NT2/D1 (cell line): Measurements from ENCODE around the gene GYS1.

Experiments
- DNase-seq: peaks from one replicate; pipeline ENCODE4 v3.0.0-alpha.2; 2011; ENCODE audit warnings: low read depth, low spot score
- H3K27me3 ChIP-seq: 2 replicates; pipeline ENCODE4 v1.6.0; 2011; ENCODE audit warnings: mild to moderate bottlenecking; ENCODE audit not compliant: insufficient read length, insufficient read depth
- H3K36me3 ChIP-seq: 2 replicates; pipeline ENCODE4 v1.6.1; 2011; ENCODE audit warnings: mild to moderate bottlenecking, low read length, mixed read lengths; ENCODE audit not compliant: insufficient read depth, insufficient read length
- H3K4me1 ChIP-seq: 2 replicates; pipeline ENCODE4 v1.5.1; 2011; ENCODE audit not compliant: insufficient read depth, insufficient read length
- H3K4me3 ChIP-seq: 2 replicates; pipeline ENCODE4 v1.5.1; 2011; ENCODE audit warnings: low read depth; ENCODE audit not compliant: insufficient read length
- H3K9ac ChIP-seq: 2 replicates; pipeline ENCODE4 v1.6.0; 2011; ENCODE audit warnings: low read depth; ENCODE audit not compliant: insufficient read length
- H3K9me3 ChIP-seq: 2 replicates; pipeline ENCODE4 v1.5.1; 2011; ENCODE audit warnings: mild to moderate bottlenecking, low read length; ENCODE audit not compliant: insufficient read depth
- SUZ12 ChIP-seq: IDR thresholded peaks from 2 replicates; pipeline ENCODE4 v1.6.1; 2011; ENCODE audit not compliant: insufficient read length, insufficient read depth; ENCODE audit errors: extremely low read depth
- YY1 ChIP-seq: IDR thresholded peaks from 2 replicates; pipeline ENCODE4 v1.6.1; 2011; ENCODE audit not compliant: insufficient read length, insufficient read depth
- ZNF274 ChIP-seq: IDR thresholded peaks from 2 replicates; pipeline ENCODE4 v1.6.1; 2011; ENCODE audit warnings: mild to moderate bottlenecking, low read depth, low read length

Gene GYS1

GRCh38 chr19:48992581-48993174 lies 431 bp downstream of the GYS1 start:
- Histone ChIP-seq H3K9ac (peak overlapping the region; percentile 85), H3K4me3 (peak overlapping the region; percentile 89), H3K4me1 (peaks cover 18% of the 10 kb centered on the region), H3K36me3 (peaks cover 28% of the 10 kb centered on the region), H3K9me3 (no peaks in the 10 kb centered on the region), H3K27me3 (no peaks in the 10 kb centered on the region)
- DNase-seq, result no peak
- TF ChIP-seq SUZ12, result no peak
- no peak for TF ChIP-seq YY1
- no peak for TF ChIP-seq ZNF274

GRCh38 chr19:48991873-48992580 lies 1.1 kb downstream of the GYS1 start:
- Histone ChIP-seq H3K36me3 (peaks cover 31% of the 10 kb centered on the region), H3K9me3 (no peaks in the 10 kb centered on the region), H3K27me3 (no peaks in the 10 kb centered on the region), H3K4me3 (peak overlapping the region; percentile 89), H3K9ac (peak overlapping the region; percentile 85), H3K4me1 (peaks cover 17% of the 10 kb centered on the region)
- DNase-seq, result no peak
- TF ChIP-seq YY1 (no peak), SUZ12 (no peak), ZNF274 (no peak)

GRCh38 chr19:48991011-48991609 lies 2.0 kb downstream of the GYS1 start:
- Histone ChIP-seq H3K9ac (peak overlapping the region; percentile 56), H3K9me3 (no peaks in the 10 kb centered on the region), H3K36me3 (peaks cover 39% of the 10 kb centered on the region), H3K4me1 (peaks cover 17% of the 10 kb centered on the region), H3K4me3 (no peak overlapping the region), H3K27me3 (no peaks in the 10 kb centered on the region)
- DNase-seq, result no peak
- TF ChIP-seq YY1 (no peak), SUZ12 (no peak), ZNF274 (no peak)

- no peak overlapping the region for H3K4me3 ChIP-seq
- TF ChIP-seq SUZ12, result no peak
- no peak for TF ChIP-seq ZNF274
- TF ChIP-seq YY1, result no peak
- no peak for DNase-seq
- H3K27me3 ChIP-seq, result no peaks in the 10 kb centered on the region
- peaks cover 46% of the 10 kb centered on the region for H3K36me3 ChIP-seq
- no peak overlapping the region for H3K9ac ChIP-seq
- H3K4me1 ChIP-seq, result peaks cover 17% of the 10 kb centered on the region
- no peaks in the 10 kb centered on the region for H3K9me3 ChIP-seq
Observed at GRCh38 chr19:48990400-48990799, 2.7 kb downstream of the GYS1 start.

- Histone ChIP-seq H3K9me3 (no peaks in the 10 kb centered on the region), H3K36me3 (peaks cover 51% of the 10 kb centered on the region), H3K9ac (no peak overlapping the region), H3K4me1 (peaks cover 17% of the 10 kb centered on the region), H3K4me3 (no peak overlapping the region), H3K27me3 (no peaks in the 10 kb centered on the region)
- no peak for DNase-seq
- TF ChIP-seq YY1 (no peak), ZNF274 (no peak), SUZ12 (no peak)
Observed at GRCh38 chr19:48989701-48990291, 3.3 kb downstream of the GYS1 start.

GRCh38 chr19:48988860-48989259 lies 4.2 kb downstream of the GYS1 start:
- Histone ChIP-seq H3K4me3 (no peak overlapping the region), H3K9me3 (no peaks in the 10 kb centered on the region), H3K4me1 (peaks cover 17% of the 10 kb centered on the region), H3K9ac (no peak overlapping the region), H3K27me3 (no peaks in the 10 kb centered on the region), H3K36me3 (peaks cover 54% of the 10 kb centered on the region)
- no peak for DNase-seq
- TF ChIP-seq SUZ12 (no peak), YY1 (no peak), ZNF274 (no peak)

GRCh38 chr19:48988286-48988685 lies 4.8 kb downstream of the GYS1 start:
- TF ChIP-seq SUZ12, result no peak
- Histone ChIP-seq H3K4me1 (peaks cover 17% of the 10 kb centered on the region), H3K9ac (no peak overlapping the region), H3K36me3 (peaks cover 59% of the 10 kb centered on the region), H3K9me3 (no peaks in the 10 kb centered on the region), H3K27me3 (no peaks in the 10 kb centered on the region), H3K4me3 (no peak overlapping the region)
- no peak for DNase-seq
